ENCODE data around the gene B4GALNT4.
"Not testable (repeated sequence)": the region's sequence is repeated elsewhere in the genome, so short reads cannot be mapped to it uniquely, and the experiment has no call there.

Gene B4GALNT4

GRCh38 chr11:376531-377173, 7.4 kb downstream of the B4GALNT4 start:
- DNase-seq, result no peak

DNA sequence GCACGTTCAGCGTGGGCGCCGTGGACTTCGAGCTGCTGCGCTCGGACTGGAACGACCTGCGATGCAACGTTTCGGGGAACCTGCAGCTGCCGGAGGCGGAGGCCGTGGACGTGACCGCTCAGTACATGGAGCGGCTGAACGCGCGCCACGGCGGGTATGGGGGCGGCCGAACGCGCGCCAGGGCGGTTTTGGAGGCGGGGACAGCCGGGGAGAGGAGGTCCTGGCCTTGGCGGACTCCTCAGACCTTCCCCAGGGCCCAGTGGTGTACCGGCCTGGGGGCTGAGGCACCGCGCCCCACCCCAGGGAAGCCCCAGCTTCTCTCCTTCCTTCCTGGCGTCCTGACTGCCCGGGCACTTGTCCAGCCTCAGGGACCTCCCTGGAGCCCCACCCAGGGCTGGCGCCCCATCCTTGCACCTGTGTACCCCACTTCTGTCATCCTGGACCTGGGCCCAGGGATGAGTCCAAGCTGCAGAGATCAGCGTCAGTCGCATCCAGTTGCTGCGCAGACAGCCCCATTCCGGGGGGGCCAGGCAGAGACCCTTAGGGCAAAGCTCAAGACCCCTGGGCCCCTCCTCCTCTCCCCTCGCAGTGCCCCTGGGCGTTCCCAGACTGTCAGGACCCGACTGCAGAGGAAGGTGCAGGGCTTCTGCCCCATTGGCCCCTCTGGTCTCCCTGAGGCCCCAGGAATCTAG, 8.0 kb downstream of the B4GALNT4 start:
- DNase-seq, result no peak

DNA sequence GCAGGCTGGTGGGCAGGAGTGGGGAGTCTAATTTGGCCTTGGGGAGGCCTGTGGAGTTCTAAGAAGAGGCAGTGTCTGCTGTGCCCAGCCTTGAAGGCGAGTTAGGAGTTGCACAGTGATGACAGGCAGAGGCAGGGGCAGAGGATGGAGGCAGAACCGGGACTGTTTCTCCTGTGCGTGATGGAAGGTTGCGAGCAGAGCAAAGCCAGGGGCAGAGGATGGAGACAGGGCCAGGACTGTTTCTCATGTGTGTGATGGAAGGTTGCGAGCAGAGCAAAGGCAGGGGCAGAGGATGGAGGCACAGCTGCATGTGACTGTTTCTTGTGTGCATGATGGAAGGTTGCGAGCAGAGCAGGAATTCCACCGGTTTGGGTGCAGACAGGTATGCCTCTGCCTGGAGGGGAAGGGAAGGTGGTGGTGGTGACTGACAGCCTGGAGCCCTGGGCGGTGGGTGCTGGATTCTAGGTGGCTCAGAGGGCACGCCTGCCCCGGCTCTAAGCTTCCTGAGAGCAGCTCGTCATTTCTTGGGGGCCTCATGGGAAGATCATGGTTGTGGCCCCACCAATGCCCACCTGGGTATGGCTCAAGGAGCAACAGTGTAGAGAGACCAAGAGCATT, 8.7 kb downstream of the B4GALNT4 start:
- no peak for DNase-seq

DNA sequence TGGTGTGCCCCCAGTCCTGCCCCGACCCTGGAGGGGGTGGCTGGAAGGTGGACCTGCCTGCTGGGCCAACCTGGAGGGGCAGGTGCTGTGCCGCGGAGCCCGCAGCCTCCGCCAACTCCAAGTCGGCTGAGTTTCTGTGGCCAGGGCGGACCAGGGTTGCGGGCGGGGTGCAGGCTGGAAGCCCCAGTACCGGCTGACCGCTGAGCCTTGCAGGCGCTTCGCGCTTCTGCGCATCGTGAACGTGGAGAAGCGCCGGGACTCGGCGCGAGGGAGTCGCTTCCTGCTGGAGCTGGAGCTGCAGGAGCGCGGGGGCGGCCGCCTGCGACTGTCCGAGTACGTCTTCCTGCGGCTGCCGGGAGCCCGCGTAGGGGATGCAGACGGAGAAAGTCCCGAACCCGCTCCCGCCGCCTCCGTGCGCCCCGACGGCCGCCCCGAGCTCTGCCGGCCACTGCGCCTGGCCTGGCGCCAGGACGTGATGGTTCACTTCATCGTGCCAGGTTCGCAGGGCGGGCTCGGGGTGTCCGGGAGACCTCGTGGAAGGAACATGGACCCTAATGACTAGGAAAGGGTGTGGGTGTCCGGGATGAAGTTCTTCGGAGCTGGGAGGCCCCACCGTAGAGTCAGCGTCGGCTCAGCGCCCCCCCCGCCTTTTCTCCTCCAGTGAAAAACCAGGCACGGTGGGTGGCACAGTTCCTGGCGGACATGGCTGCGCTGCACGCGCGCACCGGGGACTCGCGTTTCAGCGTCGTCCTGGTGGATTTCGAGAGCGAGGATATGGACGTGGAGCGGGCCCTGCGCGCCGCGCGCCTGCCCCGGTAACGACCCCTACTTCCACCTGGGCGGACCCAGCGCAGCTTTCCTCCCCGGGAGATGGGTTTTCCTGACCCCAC, 10.2 kb downstream of the B4GALNT4 start:
- no peak for DNase-seq

GRCh38 chr11:380095-380480, 10.8 kb downstream of the B4GALNT4 start:
- DNase-seq, result no peak

GRCh38 chr11:380491-380890, 11.2 kb downstream of the B4GALNT4 start:
- no peak for DNase-seq

DNA sequence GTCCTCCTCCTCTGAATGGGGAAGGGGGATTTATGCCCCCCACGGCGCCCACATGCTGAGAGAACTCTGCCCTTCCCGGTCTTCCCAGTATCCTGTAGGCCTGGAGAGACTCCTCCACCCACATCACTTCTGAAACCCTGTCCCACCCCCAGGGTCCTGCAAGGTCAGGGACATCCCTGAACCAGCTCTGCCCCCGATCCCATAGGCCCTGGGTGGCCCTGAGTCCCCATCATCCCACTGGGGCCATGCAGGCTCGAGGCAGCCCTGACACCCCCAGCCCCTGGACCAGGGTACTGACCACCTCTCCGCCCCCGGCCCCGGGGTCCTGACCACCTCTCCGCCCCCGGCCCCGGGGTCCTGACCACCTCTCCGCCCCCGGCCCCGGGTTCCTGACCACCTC, 11.7 kb downstream of the B4GALNT4 start:
- no peak for DNase-seq

GRCh38 chr11:381501-382072, 12.3 kb downstream of the B4GALNT4 start:
- DNase-seq, result no peak

DNA sequence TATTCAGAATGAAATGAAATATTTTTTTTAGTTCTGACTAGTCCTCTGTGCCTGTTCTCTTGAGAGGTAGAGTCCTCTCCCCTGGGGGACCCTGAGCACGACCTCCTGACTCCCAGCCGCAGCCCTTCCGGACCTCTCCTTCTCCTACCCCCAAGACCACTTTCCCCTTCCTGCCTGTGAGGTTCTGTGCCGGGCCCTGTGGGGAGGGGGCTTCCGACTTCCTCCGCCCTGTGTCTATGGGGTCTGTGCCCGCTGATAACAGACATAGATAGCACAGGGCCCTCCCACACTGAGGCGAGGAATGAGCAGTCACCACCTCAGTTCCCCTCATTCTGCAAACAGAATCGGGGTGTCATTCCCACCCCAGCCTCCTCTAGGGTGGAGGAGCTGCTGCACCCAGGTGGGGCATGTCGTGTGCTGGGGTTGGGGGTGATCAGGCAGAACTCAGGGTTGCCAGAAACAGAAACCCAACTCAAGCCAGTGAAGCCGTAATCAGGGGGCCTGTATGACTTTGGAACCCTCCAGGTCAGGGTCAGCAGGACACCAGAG, 12.9 kb downstream of the B4GALNT4 start:
- no peak for DNase-seq

DNA sequence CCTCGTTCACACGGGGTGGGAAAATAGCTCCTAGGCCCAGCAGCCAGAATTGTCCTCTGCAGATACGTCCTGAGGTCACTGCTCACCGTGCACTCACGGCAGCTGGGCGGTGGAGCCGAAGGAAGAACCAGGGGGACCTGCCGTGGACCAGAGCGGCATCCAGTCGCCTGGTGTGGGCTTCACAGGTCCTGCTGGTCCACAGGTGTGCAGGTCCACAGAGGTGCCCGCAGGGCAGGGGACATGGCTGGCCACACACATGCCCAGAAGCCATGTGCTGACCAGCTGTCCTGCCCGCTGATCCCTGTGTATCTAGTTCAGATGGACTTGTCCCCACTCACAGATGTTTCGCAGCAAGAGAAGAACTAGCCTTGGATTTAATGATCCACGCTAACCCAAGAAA, 14.1 kb downstream of the B4GALNT4 start:
- no peak for DNase-seq

- no peak for DNase-seq
These were observed 15.2 kb downstream of the B4GALNT4 start for GRCh38 chr11:384511-384910.

- no peak for DNase-seq
These were observed 16.5 kb downstream of the B4GALNT4 start for GRCh38 chr11:385594-386351.

DNA sequence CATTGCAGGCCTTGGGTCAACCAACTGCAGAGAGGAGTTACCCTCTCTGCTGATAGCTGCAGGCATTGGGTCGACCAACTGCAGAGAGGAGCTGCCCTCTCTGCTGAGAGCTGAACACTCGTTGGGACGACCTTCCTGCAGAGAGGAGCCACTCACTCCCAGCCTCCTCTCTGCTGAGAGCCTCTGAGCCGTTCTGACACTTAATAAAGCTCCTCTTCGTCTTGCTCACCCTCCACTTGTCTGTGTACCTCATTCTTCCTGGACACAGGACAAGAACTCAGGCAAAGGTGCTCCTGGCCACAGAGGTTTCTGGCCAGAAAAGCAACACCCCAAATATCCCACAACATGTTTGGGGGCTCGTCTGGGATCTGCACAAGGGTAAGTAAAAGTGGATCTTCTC, 17.2 kb downstream of the B4GALNT4 start:
- no peak for DNase-seq

GRCh38 chr11:387193-387793, 18.0 kb downstream of the B4GALNT4 start:
- DNase-seq, result no peak

DNA sequence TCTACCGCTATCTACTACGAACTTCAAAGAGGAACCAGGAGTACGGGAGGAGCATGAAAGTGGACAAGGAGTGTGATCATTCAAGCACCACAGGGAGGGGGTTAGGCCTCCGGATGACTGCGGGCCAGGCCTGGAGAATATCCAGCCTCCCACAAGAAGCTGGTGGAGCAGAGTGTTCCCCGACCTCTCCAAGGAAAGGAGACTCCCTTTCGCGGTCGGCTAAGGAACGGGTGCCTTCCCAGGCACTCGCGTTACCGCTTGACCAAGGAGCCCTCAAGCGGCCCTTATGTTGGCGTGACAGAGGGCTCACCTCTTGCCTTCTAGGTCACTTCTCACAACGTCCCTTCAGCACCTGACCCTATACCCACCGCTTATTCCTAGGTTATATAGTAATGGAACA, 20.1 kb downstream of the B4GALNT4 start:
- not testable (repeated sequence) for DNase-seq

DNA sequence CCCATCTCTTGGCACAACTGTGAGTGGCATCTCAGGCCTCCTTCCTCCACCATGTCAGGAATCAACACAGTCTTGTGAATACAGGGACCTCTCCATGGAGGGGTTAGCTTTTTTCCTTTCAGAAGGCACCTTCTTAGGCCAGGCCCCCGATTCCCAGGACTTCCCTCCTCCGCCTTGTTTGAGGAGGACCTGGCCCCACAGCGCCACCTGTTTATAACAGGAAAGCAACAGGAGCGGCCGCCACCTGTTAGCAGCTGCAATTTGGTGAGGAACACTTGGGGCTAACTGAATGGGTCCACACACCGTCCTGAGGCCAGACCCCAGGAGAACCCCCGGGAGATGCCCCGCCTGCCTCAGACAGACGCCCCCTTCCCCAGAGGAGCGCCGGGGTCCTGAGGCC, 20.9 kb downstream of the B4GALNT4 start:
- DNase-seq, result no peak

DNA sequence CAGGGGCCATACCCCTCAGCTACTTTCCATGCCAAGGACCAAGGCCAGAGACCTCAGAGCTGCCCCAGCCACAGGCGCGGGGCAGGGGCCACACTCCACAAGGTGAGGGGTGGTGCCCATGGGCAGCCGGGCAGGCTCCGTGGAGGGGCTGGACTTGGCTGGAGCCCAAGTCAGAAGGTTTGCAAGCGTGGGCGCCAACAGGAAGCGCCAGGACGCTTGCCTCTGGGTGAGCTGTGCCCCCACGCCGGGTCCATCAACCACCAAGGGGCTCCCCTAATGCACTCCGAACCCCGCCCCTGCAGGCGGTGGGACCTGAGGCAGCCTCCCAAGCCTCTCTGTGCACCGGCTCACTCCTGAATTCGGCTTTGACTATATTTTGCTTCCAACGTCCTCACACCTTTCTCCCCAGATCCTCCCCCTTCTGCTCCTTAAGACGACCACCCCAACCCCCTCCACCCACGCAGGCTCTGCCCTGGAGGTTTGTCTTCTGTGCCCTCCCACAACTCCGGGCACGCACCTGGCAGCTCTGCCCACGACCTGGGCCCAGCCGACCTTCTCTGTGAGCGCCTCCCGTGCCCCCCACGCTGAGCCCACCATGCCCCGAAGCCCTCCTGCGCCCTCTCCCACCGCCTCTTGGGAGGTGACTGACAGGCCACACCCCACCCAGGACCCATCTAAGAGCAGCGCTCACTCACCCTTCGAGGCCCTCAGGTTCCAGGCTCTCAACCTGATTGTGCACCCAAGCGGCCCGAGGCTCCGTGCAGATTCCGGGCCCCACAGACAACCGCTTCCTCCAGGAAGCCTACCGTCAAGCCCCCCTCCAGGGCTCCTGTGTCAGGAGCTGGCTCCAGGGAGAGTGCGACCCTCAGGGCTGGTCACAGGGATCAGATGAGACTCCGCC, 22.1 kb downstream of the B4GALNT4 start:
- DNase-seq, result no peak

GRCh38 chr11:392102-392777, 22.9 kb downstream of the B4GALNT4 start:
- no peak for DNase-seq

- DNase-seq, result no peak
These were observed 24.1 kb downstream of the B4GALNT4 start for GRCh38 chr11:393219-394033.

Measured in stimulated activated CD4-positive, alpha-beta T cell treated with anti-CD3 and anti-CD28 coated beads, Interleukin-2, amount 100 ng/mL, for 48 hours (primary cell).